ENCODE data around the gene TFF1.

Gene TFF1

GRCh38 chr21:42364304-42364865 is 1.9 kb downstream of the TFF1 start:
- Histone ChIP-seq H3K36me3 (ENCODE audit: control insufficient read depth, insufficient read depth, low read length) (no peaks in the 10 kb centered on the region), H3K4me1 (ENCODE audit: control insufficient read depth, insufficient read depth, low read length, poor library complexity, severe bottlenecking) (no peaks in the 10 kb centered on the region), H3K4me3 (ENCODE audit: insufficient read depth, low read depth, low read length, poor library complexity, severe bottlenecking) (no peak overlapping the region), H3K27me3 (replicated peaks; ENCODE audit: control insufficient read depth, insufficient read depth, low read length, poor library complexity, severe bottlenecking) (no peaks in the 10 kb centered on the region), H3K27ac (ENCODE audit: insufficient read depth, low read length, poor library complexity, severe bottlenecking) (no peak overlapping the region), H3K9me3 (ENCODE audit: control insufficient read depth, low read length) (peaks cover 3% of the 10 kb centered on the region)
- DNase-seq: no peak

GRCh38 chr21:42363312-42363711 is 3.0 kb downstream of the TFF1 start:
- no peaks in the 10 kb centered on the region for H3K27me3 ChIP-seq (replicated peaks; ENCODE audit: control insufficient read depth, insufficient read depth, low read length, poor library complexity, severe bottlenecking)
- DNase-seq: no peak

GRCh38 chr21:42362700-42363099 is 3.6 kb downstream of the TFF1 start:
- no peak for DNase-seq

More at GRCh38 chr21:42363312-42363711, 3.0 kb downstream of the TFF1 start:
- H3K9me3 ChIP-seq (ENCODE audit: control insufficient read depth, low read length): peaks cover 3% of the 10 kb centered on the region
- no peak overlapping the region for H3K27ac ChIP-seq (ENCODE audit: insufficient read depth, low read length, poor library complexity, severe bottlenecking)
- no peak overlapping the region for H3K4me3 ChIP-seq (ENCODE audit: insufficient read depth, low read depth, low read length, poor library complexity, severe bottlenecking)
- no peaks in the 10 kb centered on the region for H3K36me3 ChIP-seq (ENCODE audit: control insufficient read depth, insufficient read depth, low read length)
- H3K4me1 ChIP-seq (ENCODE audit: control insufficient read depth, insufficient read depth, low read length, poor library complexity, severe bottlenecking): no peaks in the 10 kb centered on the region

GRCh38 chr21:42362198-42362597 is 4.1 kb downstream of the TFF1 start:
- peaks cover 3% of the 10 kb centered on the region for H3K9me3 ChIP-seq (ENCODE audit: control insufficient read depth, low read length)
- no peaks in the 10 kb centered on the region for H3K27me3 ChIP-seq (replicated peaks; ENCODE audit: control insufficient read depth, insufficient read depth, low read length, poor library complexity, severe bottlenecking)
- no peak for DNase-seq
- no peak overlapping the region for H3K4me3 ChIP-seq (ENCODE audit: insufficient read depth, low read depth, low read length, poor library complexity, severe bottlenecking)
- H3K36me3 ChIP-seq (ENCODE audit: control insufficient read depth, insufficient read depth, low read length): no peaks in the 10 kb centered on the region
- H3K4me1 ChIP-seq (ENCODE audit: control insufficient read depth, insufficient read depth, low read length, poor library complexity, severe bottlenecking): no peaks in the 10 kb centered on the region
- no peak overlapping the region for H3K27ac ChIP-seq (ENCODE audit: insufficient read depth, low read length, poor library complexity, severe bottlenecking)

More at GRCh38 chr21:42362700-42363099, 3.6 kb downstream of the TFF1 start:
- Histone ChIP-seq H3K27ac (ENCODE audit: insufficient read depth, low read length, poor library complexity, severe bottlenecking) (no peak overlapping the region), H3K27me3 (replicated peaks; ENCODE audit: control insufficient read depth, insufficient read depth, low read length, poor library complexity, severe bottlenecking) (no peaks in the 10 kb centered on the region), H3K4me3 (ENCODE audit: insufficient read depth, low read depth, low read length, poor library complexity, severe bottlenecking) (no peak overlapping the region), H3K36me3 (ENCODE audit: control insufficient read depth, insufficient read depth, low read length) (no peaks in the 10 kb centered on the region), H3K4me1 (ENCODE audit: control insufficient read depth, insufficient read depth, low read length, poor library complexity, severe bottlenecking) (no peaks in the 10 kb centered on the region), H3K9me3 (ENCODE audit: control insufficient read depth, low read length) (peaks cover 3% of the 10 kb centered on the region)

- no peaks in the 10 kb centered on the region for H3K4me1 ChIP-seq (ENCODE audit: control insufficient read depth, insufficient read depth, low read length, poor library complexity, severe bottlenecking)
- H3K4me3 ChIP-seq (ENCODE audit: insufficient read depth, low read depth, low read length, poor library complexity, severe bottlenecking): no peak overlapping the region
- H3K36me3 ChIP-seq (ENCODE audit: control insufficient read depth, insufficient read depth, low read length): no peaks in the 10 kb centered on the region
- peaks cover 3% of the 10 kb centered on the region for H3K9me3 ChIP-seq (ENCODE audit: control insufficient read depth, low read length)
- DNase-seq: no peak
- no peak overlapping the region for H3K27ac ChIP-seq (ENCODE audit: insufficient read depth, low read length, poor library complexity, severe bottlenecking)
- no peaks in the 10 kb centered on the region for H3K27me3 ChIP-seq (replicated peaks; ENCODE audit: control insufficient read depth, insufficient read depth, low read length, poor library complexity, severe bottlenecking)
Observed at GRCh38 chr21:42361286-42361685, 5.0 kb downstream of the TFF1 start.

GRCh38 chr21:42360317-42360716 is 6.0 kb downstream of the TFF1 start:
- no peak for DNase-seq
- H3K4me1 ChIP-seq (ENCODE audit: control insufficient read depth, insufficient read depth, low read length, poor library complexity, severe bottlenecking): no peaks in the 10 kb centered on the region
- H3K27me3 ChIP-seq (replicated peaks; ENCODE audit: control insufficient read depth, insufficient read depth, low read length, poor library complexity, severe bottlenecking): no peaks in the 10 kb centered on the region
- H3K36me3 ChIP-seq (ENCODE audit: control insufficient read depth, insufficient read depth, low read length): no peaks in the 10 kb centered on the region
- H3K9me3 ChIP-seq (ENCODE audit: control insufficient read depth, low read length): peaks cover 3% of the 10 kb centered on the region
- H3K27ac ChIP-seq (ENCODE audit: insufficient read depth, low read length, poor library complexity, severe bottlenecking): no peak overlapping the region
- no peak overlapping the region for H3K4me3 ChIP-seq (ENCODE audit: insufficient read depth, low read depth, low read length, poor library complexity, severe bottlenecking)

GRCh38 chr21:42358937-42359336 is 7.4 kb downstream of the TFF1 start:
- Histone ChIP-seq H3K27me3 (replicated peaks; ENCODE audit: control insufficient read depth, insufficient read depth, low read length, poor library complexity, severe bottlenecking) (no peaks in the 10 kb centered on the region), H3K27ac (ENCODE audit: insufficient read depth, low read length, poor library complexity, severe bottlenecking) (no peak overlapping the region), H3K9me3 (ENCODE audit: control insufficient read depth, low read length) (peaks cover 3% of the 10 kb centered on the region), H3K4me3 (ENCODE audit: insufficient read depth, low read depth, low read length, poor library complexity, severe bottlenecking) (no peak overlapping the region), H3K4me1 (ENCODE audit: control insufficient read depth, insufficient read depth, low read length, poor library complexity, severe bottlenecking) (no peaks in the 10 kb centered on the region), H3K36me3 (ENCODE audit: control insufficient read depth, insufficient read depth, low read length) (no peaks in the 10 kb centered on the region)
- DNase-seq: no peak

GRCh38 chr21:42358261-42358660 is 8.1 kb downstream of the TFF1 start:
- no peak for DNase-seq
- Histone ChIP-seq H3K9me3 (ENCODE audit: control insufficient read depth, low read length) (peaks cover 3% of the 10 kb centered on the region), H3K4me1 (ENCODE audit: control insufficient read depth, insufficient read depth, low read length, poor library complexity, severe bottlenecking) (no peaks in the 10 kb centered on the region), H3K36me3 (ENCODE audit: control insufficient read depth, insufficient read depth, low read length) (no peaks in the 10 kb centered on the region), H3K27ac (ENCODE audit: insufficient read depth, low read length, poor library complexity, severe bottlenecking) (no peak overlapping the region), H3K4me3 (ENCODE audit: insufficient read depth, low read depth, low read length, poor library complexity, severe bottlenecking) (no peak overlapping the region), H3K27me3 (replicated peaks; ENCODE audit: control insufficient read depth, insufficient read depth, low read length, poor library complexity, severe bottlenecking) (no peaks in the 10 kb centered on the region)

- Histone ChIP-seq H3K4me1 (ENCODE audit: control insufficient read depth, insufficient read depth, low read length, poor library complexity, severe bottlenecking) (no peaks in the 10 kb centered on the region), H3K36me3 (ENCODE audit: control insufficient read depth, insufficient read depth, low read length) (no peaks in the 10 kb centered on the region), H3K9me3 (ENCODE audit: control insufficient read depth, low read length) (peaks cover 3% of the 10 kb centered on the region), H3K27ac (ENCODE audit: insufficient read depth, low read length, poor library complexity, severe bottlenecking) (no peak overlapping the region), H3K27me3 (replicated peaks; ENCODE audit: control insufficient read depth, insufficient read depth, low read length, poor library complexity, severe bottlenecking) (no peaks in the 10 kb centered on the region), H3K4me3 (ENCODE audit: insufficient read depth, low read depth, low read length, poor library complexity, severe bottlenecking) (no peak overlapping the region)
- no peak for DNase-seq
Observed at GRCh38 chr21:42357307-42357706, 9.0 kb downstream of the TFF1 start.

- Histone ChIP-seq H3K4me3 (ENCODE audit: insufficient read depth, low read depth, low read length, poor library complexity, severe bottlenecking) (no peak overlapping the region), H3K27ac (ENCODE audit: insufficient read depth, low read length, poor library complexity, severe bottlenecking) (no peak overlapping the region), H3K4me1 (ENCODE audit: control insufficient read depth, insufficient read depth, low read length, poor library complexity, severe bottlenecking) (no peaks in the 10 kb centered on the region), H3K36me3 (ENCODE audit: control insufficient read depth, insufficient read depth, low read length) (no peaks in the 10 kb centered on the region), H3K9me3 (ENCODE audit: control insufficient read depth, low read length) (peaks cover 3% of the 10 kb centered on the region), H3K27me3 (replicated peaks; ENCODE audit: control insufficient read depth, insufficient read depth, low read length, poor library complexity, severe bottlenecking) (no peaks in the 10 kb centered on the region)
- no peak for DNase-seq
Observed at GRCh38 chr21:42356650-42357049, 9.7 kb downstream of the TFF1 start.
